GM12878 (cell line): ENCODE results near the gene MTFR1L. TPM values are rescaled to one million over a fixed set of nuclear protein-coding genes. Genes with fewer than 3 reads are reported as not detected.

Source experiments
- ATAC-seq: fragments of 200-7000 bp; cut with Tn5 transposase; 3 replicates; pipeline ENCODE4 v1.9.1; 2020; ENCODE audit warnings: mild to moderate bottlenecking, moderate library complexity
- BruUV-seq: library from RNA; stranded (reverse); fragments of 400-500 nt; replicated peaks from 2 replicates; lab custom pipeline; 2021; lab: Mats Ljungman, UMichigan
- CTCF ChIA-PET: fragments of 300-600 bp; sonication (Branson Sonifier 250); formaldehyde crosslinking; extraction: SDS; loops from one replicate; lab custom pipeline; 2021; ENCODE audit warnings: inconsistent platforms; lab: Yijun Ruan, JAX
- POLR2A ChIA-PET: fragments of 350-600 bp; formaldehyde crosslinking; extraction: SDS; loops from one replicate; lab custom pipeline; 2021; ENCODE audit warnings: inconsistent platforms; lab: Charles Lee
- RAD21 ChIA-PET: fragments of 300-600 bp; sonication (Branson Sonifier 250); formaldehyde crosslinking; loops from one replicate; lab custom pipeline; 2023; ENCODE audit warnings: antibody characterized with exemption; ENCODE audit not compliant: unreplicated experiment; lab: Charles Lee
- SMC1A ChIA-PET: fragments of 300-600 bp; sonication (Branson Sonifier 250); formaldehyde crosslinking; loops from one replicate; lab custom pipeline; 2023; ENCODE audit not compliant: unreplicated experiment, uncharacterized antibody; lab: Charles Lee
- DNase-seq: peaks from one replicate; pipeline ENCODE4 v3.0.0-alpha.2; 2011; ENCODE audit warnings: low read depth, low spot score
- FAIRE-seq: peaks from 3 replicates; lab custom pipeline; 2011; peaks lifted over from hg19 to GRCh38; lab: Jason Lieb, UNC
- H2AFZ ChIP-seq: 2 replicates; pipeline ENCODE4 v1.6.0; 2011; ENCODE audit warnings: low read depth, low read length, control low read depth; ENCODE audit not compliant: control insufficient read depth
- H3K27ac ChIP-seq: 2 replicates; pipeline ENCODE4 v1.5.1; 2011; ENCODE audit warnings: control low read depth; ENCODE audit not compliant: control insufficient read depth, insufficient read depth
- H3K27me3 ChIP-seq, 2 experiments: replicated peaks in 1 of 2; 2 replicates each; pipeline versions ENCODE4 v1.6.0 to v1.6.1; 2011; ENCODE audit warnings: low read length in 1 of 2; ENCODE audit not compliant: control insufficient read depth in 2 of 2, insufficient read depth in 2 of 2
- H3K36me3 ChIP-seq, 2 experiments: 2 replicates each; pipeline ENCODE4 v1.5.1; 2011; ENCODE audit warnings: low read length in 1 of 2; ENCODE audit not compliant: control insufficient read depth in 2 of 2, insufficient read depth in 2 of 2
- H3K4me1 ChIP-seq: 2 replicates; pipeline ENCODE4 v1.6.1; 2011; ENCODE audit warnings: mild to moderate bottlenecking, low read length, moderate library complexity, mixed read lengths; ENCODE audit not compliant: control insufficient read depth, insufficient read depth
- H3K4me2 ChIP-seq: 2 replicates; pipeline ENCODE4 v1.6.0; 2011; ENCODE audit warnings: control low read depth; ENCODE audit not compliant: control insufficient read depth, insufficient read depth
- H3K4me3 ChIP-seq: fragments of 200-600 bp; sonication (generic); 2 replicates; pipeline ENCODE4 v1.5.1; 2016
- H3K79me2 ChIP-seq: 2 replicates; pipeline ENCODE4 v1.6.0; 2011; ENCODE audit warnings: low read length; ENCODE audit not compliant: control insufficient read depth, insufficient read depth
- H3K9ac ChIP-seq: 2 replicates; pipeline ENCODE4 v1.8.0; 2011; ENCODE audit warnings: low read length, control low read depth, mixed read lengths; ENCODE audit not compliant: control insufficient read depth, insufficient read depth
- H3K9me3 ChIP-seq: replicated peaks from 3 replicates; pipeline ENCODE4 v1.5.1; 2011; ENCODE audit warnings: mild to moderate bottlenecking, low read length; ENCODE audit not compliant: control insufficient read depth, insufficient read depth
- H4K20me1 ChIP-seq: 2 replicates; pipeline ENCODE4 v1.6.0; 2011; ENCODE audit not compliant: control insufficient read depth, insufficient read depth
- CUX1 ChIP-seq: IDR thresholded peaks from 2 replicates; pipeline ENCODE4 v1.6.1; 2012; ENCODE audit warnings: improper control_type of control experiment, low read depth, low read length; ENCODE audit not compliant: insufficient replicate concordance
- HCFC1 ChIP-seq: fragments of 150-350 bp; IDR thresholded peaks from 2 replicates; pipeline ENCODE4 v1.6.1; 2014; ENCODE audit warnings: low read length
- HDGF ChIP-seq: fragments of 450-650 bp; IDR thresholded peaks from 2 replicates; pipeline ENCODE4 v1.6.1; 2016; ENCODE audit warnings: antibody characterized with exemption
- NFXL1 ChIP-seq: fragments of 450-650 bp; IDR thresholded peaks from 2 replicates; pipeline ENCODE4 v1.6.1; 2017; ENCODE audit warnings: antibody characterized with exemption, mild to moderate bottlenecking, borderline replicate concordance
- RBBP5 ChIP-seq: fragments of 200-600 bp; sonication (generic); conservative IDR thresholded peaks from 2 replicates; pipeline ENCODE4 v1.6.1; 2016
- SMAD1 ChIP-seq: fragments of 450-650 bp; IDR thresholded peaks from 2 replicates; pipeline ENCODE4 v1.6.1; 2018; ENCODE audit warnings: mild to moderate bottlenecking, low read depth; ENCODE audit not compliant: partially characterized antibody
- ZNF274 ChIP-seq: IDR thresholded peaks from one replicate; pipeline ENCODE4 v1.8.0; 2011; ENCODE audit not compliant: insufficient read length, insufficient read depth
- WGBS: methylation state at CpG from one replicate; pipeline ENCODE4 v1.1.6; 2016; ENCODE audit warnings: low lambda C conversion rate; ENCODE audit not compliant: insufficient replicate concordance, insufficient coverage; ENCODE audit errors: missing lambda C conversion rate; 5-methylcytosine and 5-hydroxymethylcytosine counted together
- in situ Hi-C: fragments of 300-500 bp; cut with MboI; formaldehyde crosslinking; loops from 9 replicates; pipeline ENCODE4 v1.14.3; 2018; ENCODE audit warnings: mixed read lengths
- intact Hi-C: fragments of 100-400 bp; cut with micrococcal nuclease; formaldehyde crosslinking; loops from one replicate; pipeline ENCODE4 v1.14.2; 2022; ENCODE audit not compliant: unreplicated experiment
- polyA plus RNA-seq, 11 experiments: library from polyadenylated mRNA; depleted of rRNA in 4 of 11; unstranded in 6 of 11; stranded (reverse) in 5 of 11; fragments of >200 nt; fragmentation: Nextera tagmentation in 4 of 11; fragmentation: Illumina TruSeq in 1 of 11; extraction: Ambion mirVana in 4 of 11; extraction: Trizol in 1 of 11; gene quantifications; 1 replicate in 1 of 11; 2 replicates in 10 of 11; pipeline versions ENCODE4 v1.2.1 to v1.2.3, GENCODE V29; 2011 to 2016; ENCODE audit warnings: inconsistent platforms in 2 of 11, missing spikeins in 2 of 11, low read depth in 1 of 11
- total RNA-seq, 4 experiments: library from RNA; depleted of rRNA in 3 of 4; stranded (reverse); fragments of >200 nt in 3 of 4; fragmentation: Illumina TruSeq in 1 of 4; extraction: Trizol in 1 of 4; gene quantifications; 2 replicates each; pipeline versions ENCODE4 v1.2.1 to v1.2.3, GENCODE V29; 2013 to 2021
- TF ChIP-seq, protein P1 (sequence below): fragments of 450-650 bp; IDR thresholded peaks from 2 replicates; pipeline ENCODE4 v1.6.1; 2017; ENCODE audit warnings: antibody characterized with exemption, mild to moderate bottlenecking, moderate library complexity
- TF ChIP-seq, protein P2 (sequence below): IDR thresholded peaks from 2 replicates; pipeline ENCODE4 v1.6.1; 2011; ENCODE audit warnings: borderline replicate concordance, low read depth, mild to moderate bottlenecking, moderate library complexity, mixed read lengths, low read length; ENCODE audit not compliant: insufficient read depth; ENCODE audit errors: extremely low read length
- TF ChIP-seq, protein P3 (sequence below): fragments of 450-650 bp; IDR thresholded peaks from 2 replicates; pipeline ENCODE4 v1.6.1; 2017; ENCODE audit warnings: mild to moderate bottlenecking

Gene MTFR1L
- total and polyA plus RNA-seq, 10 of the 15 experiments (the other 5 are each of a cell fraction or from before 2014, with no cell fraction given): 16.9 to 44.2 (median 30.3) TPM

GRCh38 chr1:25866288-25866687 lies 46.5 kb downstream of the MTFR1L start:
- FAIRE-seq (no peak), ATAC-seq (no peak), DNase-seq (no peak)
- BruUV-seq: no TSS peak
- in situ Hi-C loops: no loop called here
- no peak overlapping the region for H3K9ac ChIP-seq
- peaks cover 3% of the 10 kb centered on the region for H3K4me1 ChIP-seq
- no peak overlapping the region for H2AFZ ChIP-seq
- H3K4me2 ChIP-seq: no peak overlapping the region
- no peaks in the 10 kb centered on the region for H3K36me3 ChIP-seq
- no peaks in the 10 kb centered on the region for H3K9me3 ChIP-seq
- WGBS: 93% methylated on average over 1 of the region's 1 CpG
- ChIA-PET CTCF (no interaction called here), RAD21 (no interaction called here), POLR2A (no interaction called here), SMC1A (no interaction called here)
- H3K27me3 ChIP-seq: no peaks in the 10 kb centered on the region
- H4K20me1 ChIP-seq: no peaks in the 10 kb centered on the region
- no peak overlapping the region for H3K27ac ChIP-seq
- no peak overlapping the region for H3K4me3 ChIP-seq
- H3K79me2 ChIP-seq: no peaks in the 10 kb centered on the region
- intact Hi-C loops: no loop called here
- TF ChIP-seq, protein P1, sequence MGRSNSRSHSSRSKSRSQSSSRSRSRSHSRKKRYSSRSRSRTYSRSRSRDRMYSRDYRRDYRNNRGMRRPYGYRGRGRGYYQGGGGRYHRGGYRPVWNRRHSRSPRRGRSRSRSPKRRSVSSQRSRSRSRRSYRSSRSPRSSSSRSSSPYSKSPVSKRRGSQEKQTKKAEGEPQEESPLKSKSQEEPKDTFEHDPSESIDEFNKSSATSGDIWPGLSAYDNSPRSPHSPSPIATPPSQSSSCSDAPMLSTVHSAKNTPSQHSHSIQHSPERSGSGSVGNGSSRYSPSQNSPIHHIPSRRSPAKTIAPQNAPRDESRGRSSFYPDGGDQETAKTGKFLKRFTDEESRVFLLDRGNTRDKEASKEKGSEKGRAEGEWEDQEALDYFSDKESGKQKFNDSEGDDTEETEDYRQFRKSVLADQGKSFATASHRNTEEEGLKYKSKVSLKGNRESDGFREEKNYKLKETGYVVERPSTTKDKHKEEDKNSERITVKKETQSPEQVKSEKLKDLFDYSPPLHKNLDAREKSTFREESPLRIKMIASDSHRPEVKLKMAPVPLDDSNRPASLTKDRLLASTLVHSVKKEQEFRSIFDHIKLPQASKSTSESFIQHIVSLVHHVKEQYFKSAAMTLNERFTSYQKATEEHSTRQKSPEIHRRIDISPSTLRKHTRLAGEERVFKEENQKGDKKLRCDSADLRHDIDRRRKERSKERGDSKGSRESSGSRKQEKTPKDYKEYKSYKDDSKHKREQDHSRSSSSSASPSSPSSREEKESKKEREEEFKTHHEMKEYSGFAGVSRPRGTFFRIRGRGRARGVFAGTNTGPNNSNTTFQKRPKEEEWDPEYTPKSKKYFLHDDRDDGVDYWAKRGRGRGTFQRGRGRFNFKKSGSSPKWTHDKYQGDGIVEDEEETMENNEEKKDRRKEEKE: no peak
- TF ChIP-seq HDGF (no peak), CUX1 (no peak), RBBP5 (no peak), SMAD1 (no peak), NFXL1 (no peak), ZNF274 (no peak), HCFC1 (no peak)
- TF ChIP-seq, protein P2, sequence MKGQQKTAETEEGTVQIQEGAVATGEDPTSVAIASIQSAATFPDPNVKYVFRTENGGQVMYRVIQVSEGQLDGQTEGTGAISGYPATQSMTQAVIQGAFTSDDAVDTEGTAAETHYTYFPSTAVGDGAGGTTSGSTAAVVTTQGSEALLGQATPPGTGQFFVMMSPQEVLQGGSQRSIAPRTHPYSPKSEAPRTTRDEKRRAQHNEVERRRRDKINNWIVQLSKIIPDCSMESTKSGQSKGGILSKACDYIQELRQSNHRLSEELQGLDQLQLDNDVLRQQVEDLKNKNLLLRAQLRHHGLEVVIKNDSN: no peak
- TF ChIP-seq, protein P3, sequence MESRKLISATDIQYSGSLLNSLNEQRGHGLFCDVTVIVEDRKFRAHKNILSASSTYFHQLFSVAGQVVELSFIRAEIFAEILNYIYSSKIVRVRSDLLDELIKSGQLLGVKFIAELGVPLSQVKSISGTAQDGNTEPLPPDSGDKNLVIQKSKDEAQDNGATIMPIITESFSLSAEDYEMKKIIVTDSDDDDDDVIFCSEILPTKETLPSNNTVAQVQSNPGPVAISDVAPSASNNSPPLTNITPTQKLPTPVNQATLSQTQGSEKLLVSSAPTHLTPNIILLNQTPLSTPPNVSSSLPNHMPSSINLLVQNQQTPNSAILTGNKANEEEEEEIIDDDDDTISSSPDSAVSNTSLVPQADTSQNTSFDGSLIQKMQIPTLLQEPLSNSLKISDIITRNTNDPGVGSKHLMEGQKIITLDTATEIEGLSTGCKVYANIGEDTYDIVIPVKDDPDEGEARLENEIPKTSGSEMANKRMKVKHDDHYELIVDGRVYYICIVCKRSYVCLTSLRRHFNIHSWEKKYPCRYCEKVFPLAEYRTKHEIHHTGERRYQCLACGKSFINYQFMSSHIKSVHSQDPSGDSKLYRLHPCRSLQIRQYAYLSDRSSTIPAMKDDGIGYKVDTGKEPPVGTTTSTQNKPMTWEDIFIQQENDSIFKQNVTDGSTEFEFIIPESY: no peak
